ENCODE results near the gene EHD4. TPM values are rescaled to one million over a fixed set of nuclear protein-coding genes. Genes with fewer than 3 reads are reported as not detected.

The EHD4 gene
- total RNA-seq, 1 donor from 2014 or later, result 17.2 TPM

- Mint-ChIP-seq H3K9me3 (ENCODE audit: low read depth) (no peaks in the 10 kb centered on the region), H3K36me3 (ENCODE audit: insufficient read depth) (peaks cover 10% of the 10 kb centered on the region), H3K4me3 (ENCODE audit: low read depth) (no peak overlapping the region), H3K27ac (no peak overlapping the region), H3K4me1 (ENCODE audit: low read depth) (peaks cover 12% of the 10 kb centered on the region), H3K27me3 (no peaks in the 10 kb centered on the region)
- DNase-seq (ENCODE audit: low spot score, unreplicated experiment), result no peak
- TF ChIP-seq, protein P1, sequence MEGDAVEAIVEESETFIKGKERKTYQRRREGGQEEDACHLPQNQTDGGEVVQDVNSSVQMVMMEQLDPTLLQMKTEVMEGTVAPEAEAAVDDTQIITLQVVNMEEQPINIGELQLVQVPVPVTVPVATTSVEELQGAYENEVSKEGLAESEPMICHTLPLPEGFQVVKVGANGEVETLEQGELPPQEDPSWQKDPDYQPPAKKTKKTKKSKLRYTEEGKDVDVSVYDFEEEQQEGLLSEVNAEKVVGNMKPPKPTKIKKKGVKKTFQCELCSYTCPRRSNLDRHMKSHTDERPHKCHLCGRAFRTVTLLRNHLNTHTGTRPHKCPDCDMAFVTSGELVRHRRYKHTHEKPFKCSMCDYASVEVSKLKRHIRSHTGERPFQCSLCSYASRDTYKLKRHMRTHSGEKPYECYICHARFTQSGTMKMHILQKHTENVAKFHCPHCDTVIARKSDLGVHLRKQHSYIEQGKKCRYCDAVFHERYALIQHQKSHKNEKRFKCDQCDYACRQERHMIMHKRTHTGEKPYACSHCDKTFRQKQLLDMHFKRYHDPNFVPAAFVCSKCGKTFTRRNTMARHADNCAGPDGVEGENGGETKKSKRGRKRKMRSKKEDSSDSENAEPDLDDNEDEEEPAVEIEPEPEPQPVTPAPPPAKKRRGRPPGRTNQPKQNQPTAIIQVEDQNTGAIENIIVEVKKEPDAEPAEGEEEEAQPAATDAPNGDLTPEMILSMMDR (IDR thresholded peaks at IDR 0.05; ENCODE audit: unreplicated experiment), result no peak
Observed at GRCh38 chr15:41908736-41909461, 63.5 kb downstream of the EHD4 start.

- Mint-ChIP-seq H3K27me3 (no peaks in the 10 kb centered on the region), H3K4me1 (ENCODE audit: low read depth) (peaks cover 12% of the 10 kb centered on the region)
Observed at GRCh38 chr15:41907141-41907540, 65.2 kb downstream of the EHD4 start.

GRCh38 chr15:41906608-41907007 is 65.7 kb downstream of the EHD4 start:
- no peaks in the 10 kb centered on the region for H3K27me3 Mint-ChIP-seq
- H3K27ac Mint-ChIP-seq, result no peak overlapping the region
- no peak for DNase-seq (ENCODE audit: low spot score, unreplicated experiment)
- no peaks in the 10 kb centered on the region for H3K9me3 Mint-ChIP-seq (ENCODE audit: low read depth)
- no peak overlapping the region for H3K4me3 Mint-ChIP-seq (ENCODE audit: low read depth)
- peaks cover 12% of the 10 kb centered on the region for H3K36me3 Mint-ChIP-seq (ENCODE audit: insufficient read depth)
- TF ChIP-seq, protein P1 (IDR thresholded peaks at IDR 0.05; ENCODE audit: unreplicated experiment), result no peak
- peaks cover 14% of the 10 kb centered on the region for H3K4me1 Mint-ChIP-seq (ENCODE audit: low read depth)

More at GRCh38 chr15:41907141-41907540, 65.2 kb downstream of the EHD4 start:
- DNase-seq (ENCODE audit: low spot score, unreplicated experiment), result no peak
- Mint-ChIP-seq H3K36me3 (ENCODE audit: insufficient read depth) (peaks cover 10% of the 10 kb centered on the region), H3K27ac (no peak overlapping the region), H3K4me3 (ENCODE audit: low read depth) (no peak overlapping the region), H3K9me3 (ENCODE audit: low read depth) (no peaks in the 10 kb centered on the region)
- TF ChIP-seq, protein P1 (IDR thresholded peaks at IDR 0.05; ENCODE audit: unreplicated experiment), result no peak

GRCh38 chr15:41905036-41905793 is 67.1 kb downstream of the EHD4 start:
- H3K4me1 Mint-ChIP-seq (ENCODE audit: low read depth), result peaks cover 18% of the 10 kb centered on the region
- TF ChIP-seq, protein P1 (IDR thresholded peaks at IDR 0.05; ENCODE audit: unreplicated experiment), result no peak
- H3K27me3 Mint-ChIP-seq, result no peaks in the 10 kb centered on the region
- no peak for DNase-seq (ENCODE audit: low spot score, unreplicated experiment)
- H3K4me3 Mint-ChIP-seq (ENCODE audit: low read depth), result no peak overlapping the region
- no peak overlapping the region for H3K27ac Mint-ChIP-seq
- peaks cover 13% of the 10 kb centered on the region for H3K36me3 Mint-ChIP-seq (ENCODE audit: insufficient read depth)
- no peaks in the 10 kb centered on the region for H3K9me3 Mint-ChIP-seq (ENCODE audit: low read depth)

DNA sequence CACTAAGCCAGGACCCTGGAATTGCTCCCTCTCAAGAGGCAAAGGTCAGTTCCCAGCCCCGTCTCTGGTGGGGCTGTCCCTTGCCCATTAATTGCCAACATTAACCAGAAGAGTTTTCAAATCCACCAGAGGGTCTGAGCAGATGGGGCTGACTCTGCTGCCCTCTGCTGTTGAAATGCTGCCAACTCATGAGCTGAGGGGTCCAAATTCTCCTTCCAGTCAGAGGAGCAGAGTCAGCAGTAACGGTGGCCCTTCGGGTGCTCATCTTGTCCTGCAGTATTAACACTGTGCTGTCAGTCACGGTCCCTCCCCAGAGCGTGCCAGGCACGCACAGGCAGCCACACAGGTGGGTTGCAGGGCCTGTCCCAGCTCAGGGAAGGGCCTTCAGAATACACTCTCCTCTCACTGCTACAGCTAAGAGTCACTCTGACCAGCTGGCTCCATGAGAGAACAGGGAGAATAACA is 67.8 kb downstream of the EHD4 start:
- Mint-ChIP-seq H3K4me1 (ENCODE audit: low read depth) (peaks cover 16% of the 10 kb centered on the region), H3K4me3 (ENCODE audit: low read depth) (no peak overlapping the region), H3K27ac (peak overlapping the region; percentile 23), H3K27me3 (no peaks in the 10 kb centered on the region), H3K9me3 (ENCODE audit: low read depth) (no peaks in the 10 kb centered on the region), H3K36me3 (ENCODE audit: insufficient read depth) (peaks cover 11% of the 10 kb centered on the region)
- TF ChIP-seq, protein P1 (IDR thresholded peaks at IDR 0.05; ENCODE audit: unreplicated experiment), result peak; percentile 91
- DNase-seq (ENCODE audit: low spot score, unreplicated experiment), result peak; percentile 65

Measured in progenitor cell of endocrine pancreas (in vitro differentiated cells).